PC-9 (cell line): Measurements from ENCODE around the gene IDH1.

Experiments
- CTCF ChIP-seq: fragments of 200-600 bp; sonication (generic); conservative IDR thresholded peaks from 2 replicates; pipeline ENCODE4 v1.6.1; 2017; ENCODE audit warnings: mixed run types, antibody characterized with exemption, mild to moderate bottlenecking, moderate library complexity
- EZH2 ChIP-seq: fragments of 200-600 bp; sonication (generic); IDR thresholded peaks from 2 replicates; pipeline ENCODE4 v1.8.0; 2017; ENCODE audit warnings: antibody characterized with exemption, low read depth

- TF ChIP-seq CTCF (no peak), EZH2 (no peak)
Measured at GRCh38 chr2:208249296-208249695, 5.6 kb downstream of the IDH1 start.
